ENCODE data around the gene MDFI.

GRCh38 chr6:41591122-41591521, 47.1 kb upstream of the MDFI start:
- TF ChIP-seq POLR2A (IDR thresholded peaks at IDR 0.05), result no peak
- TF ChIP-seq CTCF (IDR thresholded peaks at IDR 0.05), result no peak
